K562 (cell line): ENCODE measurements around the gene TMPRSS11D. TPM values are rescaled to one million over a fixed set of nuclear protein-coding genes. Genes with fewer than 3 reads are reported as not detected.

Source experiments
- ATAC-seq: fragments of 200-7000 bp; cut with Tn5 transposase; 3 replicates; pipeline ENCODE4 v1.9.1; 2020; ENCODE audit warnings: moderate library complexity
- BruUV-seq: library from RNA; stranded (reverse); fragments of 400-500 nt; replicated peaks from 2 replicates; lab custom pipeline; 2021; lab: Mats Ljungman, UMichigan
- CTCF ChIA-PET: fragments of 300-600 bp; formaldehyde crosslinking; extraction: SDS; loops from one replicate; lab custom pipeline; 2021; ENCODE audit warnings: low intra/inter-chr PET ratio; lab: Yijun Ruan, JAX
- POLR2A ChIA-PET: fragments of 300-600, 350-650 bp; sonication (Branson Sonifier 250); formaldehyde crosslinking; extraction: SDS; loops from one replicate; lab custom pipeline; 2021; ENCODE audit warnings: antibody characterized with exemption, inconsistent platforms; lab: Yijun Ruan, JAX
- DNase-seq, 4 experiments: peaks; one replicate each; pipeline versions ENCODE4 v3.0.0 to v3.0.0-alpha.2; 2011 to 2018; ENCODE audit warnings: low spot score in 3 of 4, mixed read lengths in 3 of 4; ENCODE audit errors: extremely low read depth in 1 of 4
- FAIRE-seq: peaks from 2 replicates; lab custom pipeline; 2011; peaks lifted over from hg19 to GRCh38; lab: Jason Lieb, UNC
- H2AFZ ChIP-seq: 2 replicates; pipeline ENCODE4 v1.6.0; 2011; ENCODE audit warnings: low read depth, low read length, control low read depth, inconsistent platforms
- H3K27ac ChIP-seq: fragments of 200-600 bp; 3 replicates; pipeline ENCODE4 v1.8.0; 2011; ENCODE audit warnings: low read depth, mild to moderate bottlenecking, control low read depth, inconsistent platforms, low read length, moderate library complexity, mixed read lengths; ENCODE audit errors: extremely low read depth
- H3K27me3 ChIP-seq, 2 experiments: fragments of 300-600 bp in 1 of 2; 2 replicates in 1 of 2; 3 replicates in 1 of 2; pipeline versions ENCODE4 v1.6.0 to v1.8.0; 2011; ENCODE audit warnings: inconsistent platforms in 2 of 2, low read length in 2 of 2, mild to moderate bottlenecking in 1 of 2, mixed read lengths in 1 of 2, moderate library complexity in 1 of 2; ENCODE audit not compliant: control insufficient read depth in 2 of 2, insufficient read depth in 2 of 2
- H3K36me3 ChIP-seq: fragments of 300-600 bp; 3 replicates; pipeline ENCODE4 v1.8.0; 2011; ENCODE audit warnings: mild to moderate bottlenecking, low read length, inconsistent platforms; ENCODE audit not compliant: control insufficient read depth, insufficient read depth
- H3K4me1 ChIP-seq, 2 experiments: fragments of 200-600 bp in 1 of 2; replicated peaks in 1 of 2; 2 replicates in 1 of 2; 3 replicates in 1 of 2; pipeline versions ENCODE4 v1.5.1 to v1.8.0; 2011; ENCODE audit warnings: inconsistent platforms in 2 of 2, low read length in 2 of 2, mild to moderate bottlenecking in 1 of 2, mixed read lengths in 1 of 2, moderate library complexity in 1 of 2; ENCODE audit not compliant: control insufficient read depth in 2 of 2, insufficient read depth in 2 of 2
- H3K4me2 ChIP-seq: 2 replicates; pipeline ENCODE4 v1.6.1; 2011; ENCODE audit warnings: low read length, control low read depth, inconsistent platforms, mixed read lengths; ENCODE audit not compliant: insufficient read depth
- H3K4me3 ChIP-seq: fragments of 200-600 bp; sonication (generic), shearing (Covaris generic); 2 replicates; pipeline ENCODE4 v1.5.1; 2016; ENCODE audit warnings: control low read depth, inconsistent platforms
- H3K79me2 ChIP-seq: fragments of 200-600 bp; 3 replicates; pipeline ENCODE4 v1.8.0; 2011; ENCODE audit warnings: low read length, inconsistent platforms; ENCODE audit not compliant: control insufficient read depth, insufficient read depth
- H3K9ac ChIP-seq, 2 experiments: 2 replicates each; pipeline versions ENCODE4 v1.6.0 to v1.6.1; 2011; ENCODE audit warnings: low read depth in 2 of 2, low read length in 2 of 2, control low read depth in 1 of 2, inconsistent platforms in 1 of 2, mild to moderate bottlenecking in 1 of 2, mixed read lengths in 1 of 2; ENCODE audit not compliant: insufficient read depth in 1 of 2
- H3K9me1 ChIP-seq: one replicate; pipeline ENCODE4 v1.6.0; 2011; ENCODE audit warnings: inconsistent platforms, mild to moderate bottlenecking, low read length, moderate library complexity; ENCODE audit not compliant: control insufficient read depth, insufficient read depth
- H3K9me3 ChIP-seq: replicated peaks from 2 replicates; pipeline ENCODE4 v1.5.1; 2011; ENCODE audit warnings: low read depth, low read length, inconsistent platforms; ENCODE audit not compliant: control insufficient read depth, insufficient read depth
- H4K20me1 ChIP-seq: replicated peaks from 2 replicates; pipeline ENCODE4 v1.6.1; 2011; ENCODE audit warnings: low read length, inconsistent platforms, mixed read lengths; ENCODE audit not compliant: control insufficient read depth, insufficient read depth
- GABPB2 ChIP-seq: fragments of 250-450 bp; sonication (Bioruptor Pico); conservative IDR thresholded peaks from 2 replicates; pipeline ENCODE4 v1.5.1; 2021; ENCODE audit warnings: mild to moderate bottlenecking
- MED1 ChIP-seq: sonication (generic); formaldehyde crosslinking; IDR thresholded peaks from 2 replicates; pipeline ENCODE4 v1.8.1; 2023; ENCODE audit warnings: missing genetic modification reagents, borderline replicate concordance
- MEIS2 ChIP-seq: fragments of 450-650 bp; IDR thresholded peaks from 2 replicates; pipeline ENCODE4 v1.6.1; 2014; ENCODE audit warnings: mild to moderate bottlenecking; ENCODE audit not compliant: partially characterized antibody
- NR1H2 ChIP-seq: sonication (generic); formaldehyde crosslinking; IDR thresholded peaks from 2 replicates; pipeline ENCODE4 v1.4.0; 2020; ENCODE audit warnings: mild to moderate bottlenecking, missing genetic modification reagents
- PTTG1 ChIP-seq: fragments of 450-650 bp; IDR thresholded peaks from 2 replicates; pipeline ENCODE4 v1.6.1; 2016; ENCODE audit warnings: low read depth, mild to moderate bottlenecking, missing genetic modification characterization, missing compliant biosample characterization
- SMARCA5 ChIP-seq: fragments of 450-650 bp; IDR thresholded peaks from 2 replicates; pipeline ENCODE4 v1.6.1; 2016
- TCFL5 ChIP-seq: fragments of 250-450 bp; sonication (Bioruptor Pico); conservative IDR thresholded peaks from 2 replicates; pipeline ENCODE4 v1.6.1; 2021; ENCODE audit warnings: mild to moderate bottlenecking, moderate library complexity, matching md5 sums
- TEAD2 ChIP-seq: fragments of 450-650 bp; IDR thresholded peaks from 2 replicates; pipeline ENCODE4 v1.6.1; 2016; ENCODE audit warnings: missing genetic modification characterization, control low read depth, missing compliant biosample characterization
- ZBTB7A ChIP-seq: IDR thresholded peaks from 2 replicates; pipeline ENCODE4 v1.6.1; 2011; ENCODE audit warnings: low read depth, mild to moderate bottlenecking, low read length, moderate library complexity, borderline replicate concordance; ENCODE audit not compliant: control insufficient read depth
- ZFP30 ChIP-seq: fragments of 250-450 bp; sonication (Bioruptor Pico); IDR thresholded peaks from 2 replicates; pipeline ENCODE4 v1.8.0; 2022; ENCODE audit warnings: moderate library complexity, mild to moderate bottlenecking, inconsistent platforms, borderline replicate concordance
- ZNF232 ChIP-seq: sonication (generic); formaldehyde crosslinking; IDR thresholded peaks from 2 replicates; pipeline ENCODE4 v1.8.0; 2022; ENCODE audit warnings: mild to moderate bottlenecking, missing genetic modification reagents
- WGBS: fragments of 100-300 bp; shearing (Covaris generic); methylation state at CpG from one replicate; pipeline ENCODE4 v1.1.6; 2016; ENCODE audit warnings: low coverage, mixed read lengths; ENCODE audit not compliant: insufficient coverage; ENCODE audit errors: missing lambda C conversion rate; 5-methylcytosine and 5-hydroxymethylcytosine counted together
- in situ Hi-C: fragments of 300-500 bp; cut with MboI; formaldehyde crosslinking; loops from 4 replicates; pipeline ENCODE4 v1.15.0; 2018; ENCODE audit warnings: inconsistent platforms, mixed read lengths
- intact Hi-C: fragments of 100-400 bp; cut with micrococcal nuclease; formaldehyde crosslinking; loops from 2 replicates; pipeline ENCODE4 v1.14.2; 2022
- polyA plus RNA-seq, 8 experiments: library from polyadenylated mRNA; depleted of rRNA in 4 of 8; stranded (reverse) in 5 of 8; unstranded in 3 of 8; fragments of >200 nt; fragmentation: Nextera tagmentation in 2 of 8; fragmentation: Illumina TruSeq in 1 of 8; extraction: Ambion mirVana in 2 of 8; extraction: Trizol in 1 of 8; gene quantifications; 2 replicates each; pipeline versions ENCODE4 v1.2.1 to v1.2.3, GENCODE V29; 2011 to 2014; ENCODE audit warnings: inconsistent platforms in 1 of 8, missing spikeins in 1 of 8
- total RNA-seq, 7 experiments: library from RNA; depleted of rRNA in 6 of 7; stranded (reverse); fragments of >200 nt in 6 of 7; fragmentation: Illumina TruSeq in 2 of 7; extraction: Trizol in 2 of 7; gene quantifications; 2 replicates each; pipeline versions ENCODE4 v1.2.1 to v1.2.3, GENCODE V29; 2011 to 2021; ENCODE audit warnings: low replicate concordance in 1 of 7
- TF ChIP-seq, protein P1 (sequence below), 2 experiments: IDR thresholded peaks in 1 of 2; conservative IDR thresholded peaks in 1 of 2; 2 replicates each; pipeline ENCODE4 v1.6.1; 2016; ENCODE audit warnings: low read depth in 2 of 2, mild to moderate bottlenecking in 1 of 2, missing compliant biosample characterization in 1 of 2, missing genetic modification characterization in 1 of 2, moderate library complexity in 1 of 2
- TF ChIP-seq, protein P2 (sequence below): sonication (generic); formaldehyde crosslinking; IDR thresholded peaks from 2 replicates; pipeline ENCODE4 v1.8.0; 2022; ENCODE audit warnings: missing genetic modification reagents, mild to moderate bottlenecking, borderline replicate concordance
- TF ChIP-seq, protein P3 (sequence below): IDR thresholded peaks from 2 replicates; pipeline ENCODE4 v1.6.1; 2012; ENCODE audit warnings: low read depth, low read length, improper control_type of control experiment, borderline replicate concordance

TMPRSS11D gene
- total and polyA plus RNA-seq, 9 of the 15 experiments (the other 6 are each of a cell fraction or from before 2014, with no cell fraction given) = not detected

DNA sequence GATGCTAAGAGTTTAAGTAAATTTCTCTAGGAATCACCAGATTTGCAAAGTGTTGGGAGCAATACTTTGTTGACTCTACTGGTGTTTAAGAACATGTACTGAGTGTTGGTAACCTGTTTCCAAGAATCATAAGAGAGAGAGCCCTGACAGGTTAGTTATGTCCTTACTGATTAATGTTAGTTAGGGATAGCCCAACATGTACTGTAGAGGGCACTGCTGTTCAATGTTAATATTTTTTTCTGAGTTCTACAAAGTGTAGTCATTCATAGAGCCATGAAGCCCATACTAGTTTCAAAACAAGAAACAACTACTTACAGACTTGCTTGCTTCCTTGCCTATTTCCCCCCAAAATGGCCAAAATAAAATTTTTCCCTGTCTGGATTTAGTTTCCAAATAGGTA lies 11.9 kb downstream of the TMPRSS11D start (continued):
- TF ChIP-seq, protein P1, sequence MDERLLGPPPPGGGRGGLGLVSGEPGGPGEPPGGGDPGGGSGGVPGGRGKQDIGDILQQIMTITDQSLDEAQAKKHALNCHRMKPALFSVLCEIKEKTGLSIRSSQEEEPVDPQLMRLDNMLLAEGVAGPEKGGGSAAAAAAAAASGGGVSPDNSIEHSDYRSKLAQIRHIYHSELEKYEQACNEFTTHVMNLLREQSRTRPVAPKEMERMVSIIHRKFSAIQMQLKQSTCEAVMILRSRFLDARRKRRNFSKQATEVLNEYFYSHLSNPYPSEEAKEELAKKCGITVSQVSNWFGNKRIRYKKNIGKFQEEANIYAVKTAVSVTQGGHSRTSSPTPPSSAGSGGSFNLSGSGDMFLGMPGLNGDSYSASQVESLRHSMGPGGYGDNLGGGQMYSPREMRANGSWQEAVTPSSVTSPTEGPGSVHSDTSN (CRISPR knock-in tag; IDR thresholded peaks at IDR 0.05; ENCODE audit: low read depth) = no peak
- TF ChIP-seq, protein P1 (tag; conservative IDR thresholded peaks at IDR 0.05; ENCODE audit: low read depth) = peak; percentile 57
- TF ChIP-seq ZFP30 = no peak
- TF ChIP-seq, all 486 proteins: peak for 6

DNA sequence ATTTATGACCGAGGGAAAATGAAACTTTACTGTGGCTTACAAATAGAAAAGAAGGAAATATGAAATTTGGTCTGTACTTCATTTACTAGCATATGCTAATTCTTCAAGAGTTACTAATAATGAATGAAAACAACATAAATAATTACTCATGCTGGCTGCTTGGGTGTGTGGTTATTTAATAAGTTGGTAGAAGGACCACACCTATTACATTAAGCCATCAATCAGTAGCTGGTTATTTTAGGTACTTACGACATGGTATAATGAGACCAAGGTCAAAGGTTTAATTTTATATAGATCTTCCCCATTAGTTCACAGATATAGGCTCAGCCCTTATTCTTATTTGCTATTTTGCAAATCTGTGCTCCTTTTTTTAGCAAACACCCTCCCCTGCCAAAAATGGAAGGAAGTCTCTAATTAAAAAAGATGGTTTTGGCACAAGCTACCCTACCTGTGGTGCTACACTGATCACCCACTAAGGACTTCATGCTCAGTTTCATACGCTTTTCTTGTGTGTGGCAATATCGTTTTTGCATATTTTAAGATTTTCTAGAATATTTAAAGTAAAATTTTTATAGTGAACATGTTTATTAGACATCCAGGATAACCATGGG lies 14.1 kb downstream of the TMPRSS11D start:
- Histone ChIP-seq H2AFZ (no peak overlapping the region), H3K27me3 (no peaks in the 10 kb centered on the region), H3K4me1 (no peaks in the 10 kb centered on the region), H4K20me1 (no peaks in the 10 kb centered on the region), H3K9me1 (no peaks in the 10 kb centered on the region), H3K4me3 (no peak overlapping the region), H3K79me2 (no peaks in the 10 kb centered on the region), H3K36me3 (no peaks in the 10 kb centered on the region), H3K4me2 (no peak overlapping the region), H3K9me3 (no peaks in the 10 kb centered on the region), H3K9ac (no peak overlapping the region), H3K27ac (no peak overlapping the region)
- FAIRE-seq = no peak
- BruUV-seq = no TSS peak
- DNase-seq = no peak
- intact Hi-C loops (loop anchor here (10.0 kb wide), 1 partner anchor 305 kb away; no protein-coding TSS in a partner anchor), in situ Hi-C loops (no loop called here)
- ChIA-PET POLR2A (no interaction called here), CTCF (no interaction called here)
- 0% methylated on average over 4 of the region's 4 CpGs for WGBS
- no peak for ATAC-seq
- no peak for TF ChIP-seq TEAD2
- TF ChIP-seq, protein P2, sequence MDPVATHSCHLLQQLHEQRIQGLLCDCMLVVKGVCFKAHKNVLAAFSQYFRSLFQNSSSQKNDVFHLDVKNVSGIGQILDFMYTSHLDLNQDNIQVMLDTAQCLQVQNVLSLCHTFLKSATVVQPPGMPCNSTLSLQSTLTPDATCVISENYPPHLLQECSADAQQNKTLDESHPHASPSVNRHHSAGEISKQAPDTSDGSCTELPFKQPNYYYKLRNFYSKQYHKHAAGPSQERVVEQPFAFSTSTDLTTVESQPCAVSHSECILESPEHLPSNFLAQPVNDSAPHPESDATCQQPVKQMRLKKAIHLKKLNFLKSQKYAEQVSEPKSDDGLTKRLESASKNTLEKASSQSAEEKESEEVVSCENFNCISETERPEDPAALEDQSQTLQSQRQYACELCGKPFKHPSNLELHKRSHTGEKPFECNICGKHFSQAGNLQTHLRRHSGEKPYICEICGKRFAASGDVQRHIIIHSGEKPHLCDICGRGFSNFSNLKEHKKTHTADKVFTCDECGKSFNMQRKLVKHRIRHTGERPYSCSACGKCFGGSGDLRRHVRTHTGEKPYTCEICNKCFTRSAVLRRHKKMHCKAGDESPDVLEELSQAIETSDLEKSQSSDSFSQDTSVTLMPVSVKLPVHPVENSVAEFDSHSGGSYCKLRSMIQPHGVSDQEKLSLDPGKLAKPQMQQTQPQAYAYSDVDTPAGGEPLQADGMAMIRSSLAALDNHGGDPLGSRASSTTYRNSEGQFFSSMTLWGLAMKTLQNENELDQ (CRISPR knock-in tag) = no peak
- TF ChIP-seq SMARCA5 = no peak
- no peak for TF ChIP-seq NR1H2 (CRISPR knock-in tag)
- TF ChIP-seq ZNF232 = no peak
- TF ChIP-seq MEIS2 = no peak
- TF ChIP-seq MED1 (CRISPR knock-in tag) = no peak
- TF ChIP-seq ZBTB7A = no peak
- no peak for TF ChIP-seq TCFL5 (CRISPR knock-in tag)
- no peak for TF ChIP-seq GABPB2 (CRISPR knock-in tag)
- no peak for TF ChIP-seq PTTG1 (tag)
- TF ChIP-seq, protein P3, sequence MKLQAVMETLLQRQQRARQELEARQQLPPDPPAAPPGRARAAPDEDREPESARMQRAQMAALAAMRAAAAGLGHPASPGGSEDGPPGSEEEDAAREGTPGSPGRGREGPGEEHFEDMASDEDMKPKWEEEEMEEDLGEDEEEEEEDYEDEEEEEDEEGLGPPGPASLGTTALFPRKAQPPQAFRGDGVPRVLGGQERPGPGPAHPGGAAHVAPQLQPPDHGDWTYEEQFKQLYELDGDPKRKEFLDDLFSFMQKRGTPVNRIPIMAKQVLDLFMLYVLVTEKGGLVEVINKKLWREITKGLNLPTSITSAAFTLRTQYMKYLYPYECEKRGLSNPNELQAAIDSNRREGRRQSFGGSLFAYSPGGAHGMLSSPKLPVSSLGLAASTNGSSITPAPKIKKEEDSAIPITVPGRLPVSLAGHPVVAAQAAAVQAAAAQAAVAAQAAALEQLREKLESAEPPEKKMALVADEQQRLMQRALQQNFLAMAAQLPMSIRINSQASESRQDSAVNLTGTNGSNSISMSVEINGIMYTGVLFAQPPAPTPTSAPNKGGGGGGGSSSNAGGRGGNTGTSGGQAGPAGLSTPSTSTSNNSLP = no peak
